NCI-H1436 treated with DMSO at 0.1 percent for 48 hours (cell line): ENCODE measurements around the gene FHIT.

Experiments used
- DNase-seq: peaks from one replicate; lab custom pipeline; 2025; lab: John Stamatoyannopoulos, UW

The FHIT gene

DNA sequence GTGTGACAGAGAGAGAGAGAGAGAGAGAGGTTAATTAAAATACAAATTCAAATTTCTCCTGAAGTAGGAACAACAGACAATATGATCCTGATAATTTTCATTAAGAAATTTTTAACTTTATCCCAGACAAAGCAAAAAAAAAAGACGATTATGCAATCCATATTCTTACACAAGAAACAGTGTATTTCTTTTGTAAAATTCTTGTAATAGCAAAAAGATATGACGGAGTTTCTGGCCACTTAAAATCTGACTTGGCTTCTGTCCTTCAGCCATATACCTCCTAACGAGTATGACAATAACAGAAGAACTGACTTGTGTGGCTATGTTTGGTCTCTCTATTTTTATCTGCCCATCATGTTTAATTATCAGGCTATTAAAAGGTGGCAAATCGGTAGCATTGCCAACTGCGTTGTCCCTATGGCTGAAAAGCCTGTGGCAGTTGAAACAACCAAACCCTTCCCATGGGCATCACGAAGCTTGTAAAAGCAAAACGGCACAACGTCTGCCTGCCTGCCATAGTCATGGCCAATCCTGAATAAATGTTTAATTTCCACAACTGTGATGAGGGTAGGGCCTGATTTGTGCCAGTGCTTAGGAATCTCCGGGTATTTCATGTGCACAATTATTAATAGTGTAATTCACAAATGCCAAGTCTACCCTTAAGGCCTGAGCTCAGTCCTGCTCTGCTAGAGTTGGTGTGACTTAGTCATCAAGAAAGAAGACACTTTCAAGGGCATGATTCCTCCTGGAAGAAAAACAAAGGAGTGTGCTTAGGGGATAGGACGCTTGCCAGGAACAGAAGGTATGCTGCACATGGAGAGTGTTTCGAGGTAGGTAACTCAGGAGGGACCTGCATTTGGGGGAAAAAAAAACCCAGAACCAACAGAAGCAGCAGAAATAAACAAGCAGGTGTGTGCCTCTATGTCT lies 1090.2 kb downstream of the FHIT start:
- DNase-seq, result no peak

DNA sequence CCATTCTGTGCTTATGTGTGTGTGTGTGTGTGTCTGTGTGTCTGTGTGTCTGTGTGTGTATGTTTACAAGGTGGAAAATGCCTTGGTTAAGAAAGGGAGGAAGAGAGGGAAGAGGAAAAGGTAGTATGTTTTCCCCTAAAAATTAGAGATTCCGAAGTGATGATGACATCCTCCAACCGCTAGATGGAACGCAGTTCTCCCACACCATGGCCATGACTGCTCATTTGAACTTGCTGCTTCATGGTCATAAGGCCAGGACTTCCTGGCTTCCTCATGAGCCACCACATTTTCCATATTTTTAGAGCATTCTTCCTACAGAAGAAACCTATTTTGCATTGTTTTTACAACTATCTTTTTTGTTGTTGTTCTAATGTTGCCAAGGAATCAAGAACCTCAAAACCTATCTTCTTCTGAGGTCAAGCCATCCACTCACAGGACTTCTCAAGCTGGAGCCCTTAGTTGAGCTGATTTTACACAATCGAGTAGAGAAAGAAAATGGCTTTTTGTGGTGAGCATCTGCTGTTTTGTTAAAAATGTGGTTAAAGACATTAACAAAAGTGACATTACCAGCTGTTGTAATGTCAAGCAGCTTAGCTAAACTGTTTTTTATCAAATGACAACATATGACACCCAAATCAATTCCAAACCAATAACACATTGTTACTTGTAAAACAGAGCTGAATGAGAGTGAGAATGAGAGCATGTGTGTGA lies 1091.0 kb downstream of the FHIT start:
- no peak for DNase-seq

- DNase-seq, result no peak
These were observed 1093.2 kb downstream of the FHIT start for GRCh38 chr3:60158035-60158434.

DNA sequence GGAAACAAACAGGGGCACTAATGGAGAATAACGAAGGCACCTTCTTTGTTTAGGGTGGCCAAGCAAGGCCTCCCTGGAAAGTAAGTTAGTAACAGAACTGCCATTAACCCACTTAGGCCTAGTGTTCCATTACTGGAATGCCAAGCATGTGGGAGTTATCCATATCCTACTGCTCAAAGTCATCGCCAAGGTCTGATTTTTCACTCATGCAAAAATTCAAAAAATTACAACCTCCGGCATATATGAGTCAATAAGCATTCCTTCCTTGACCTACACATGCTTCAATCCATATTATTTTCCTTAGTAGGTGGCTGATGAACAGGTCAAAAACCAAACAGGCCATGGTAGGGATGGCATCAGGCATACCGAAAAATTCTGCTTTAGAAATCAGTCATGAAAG lies 1097.2 kb downstream of the FHIT start:
- DNase-seq, result no peak

DNA sequence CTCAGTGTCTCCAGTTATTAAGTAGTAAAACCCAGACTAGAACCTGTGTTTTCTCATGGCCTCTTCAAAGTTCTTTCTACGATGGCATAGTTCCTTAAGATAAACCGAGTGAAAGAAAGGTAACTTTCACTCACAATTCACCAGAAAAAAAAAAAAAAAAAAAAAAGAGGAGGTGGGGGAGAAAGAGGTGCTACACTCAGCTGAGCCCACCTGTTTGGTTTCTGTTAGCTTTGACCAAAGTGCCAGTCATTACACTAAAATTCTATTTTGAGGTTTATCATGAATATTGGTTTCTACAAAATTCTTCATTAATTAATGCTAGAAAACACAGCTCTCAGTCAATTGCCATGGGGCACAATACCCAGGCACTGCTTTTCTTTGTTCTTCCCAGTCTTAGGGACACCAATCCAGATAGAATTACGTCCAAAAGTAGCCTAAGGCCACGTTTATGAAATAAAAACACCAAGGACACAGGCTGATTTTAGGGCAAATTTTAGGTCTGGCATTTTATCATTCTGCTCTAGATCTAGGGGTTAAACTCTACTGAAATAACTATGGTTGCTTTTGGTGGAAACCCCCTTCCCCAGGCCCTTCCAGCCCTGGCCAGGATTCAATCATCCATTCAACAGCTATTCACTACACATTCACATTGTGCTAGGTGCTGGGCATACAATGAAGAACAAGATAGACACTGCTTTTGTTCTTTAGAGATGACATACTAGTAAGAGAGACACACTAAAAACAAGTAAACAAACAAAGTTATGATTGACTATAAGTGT lies 1097.8 kb downstream of the FHIT start:
- DNase-seq, result no peak

DNA sequence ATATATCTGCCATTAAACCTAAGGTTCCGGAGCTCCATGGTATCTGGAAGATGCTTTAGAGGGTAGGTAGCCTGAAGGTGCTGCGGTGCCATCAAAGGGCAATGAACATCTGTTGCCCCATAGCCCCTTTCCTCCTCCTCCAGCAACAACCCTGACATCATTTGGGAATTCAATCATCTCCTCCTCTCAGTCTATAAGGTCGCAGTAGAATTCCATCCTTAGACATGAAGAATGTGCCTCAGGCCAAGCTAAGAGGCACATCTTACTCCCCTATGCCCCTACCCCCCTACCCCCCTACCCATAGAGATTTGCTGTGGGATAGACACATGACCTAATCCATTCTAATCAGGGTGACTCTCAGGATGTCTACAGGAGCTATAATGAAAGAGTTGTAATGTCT lies 1101.8 kb downstream of the FHIT start:
- no peak for DNase-seq

DNA sequence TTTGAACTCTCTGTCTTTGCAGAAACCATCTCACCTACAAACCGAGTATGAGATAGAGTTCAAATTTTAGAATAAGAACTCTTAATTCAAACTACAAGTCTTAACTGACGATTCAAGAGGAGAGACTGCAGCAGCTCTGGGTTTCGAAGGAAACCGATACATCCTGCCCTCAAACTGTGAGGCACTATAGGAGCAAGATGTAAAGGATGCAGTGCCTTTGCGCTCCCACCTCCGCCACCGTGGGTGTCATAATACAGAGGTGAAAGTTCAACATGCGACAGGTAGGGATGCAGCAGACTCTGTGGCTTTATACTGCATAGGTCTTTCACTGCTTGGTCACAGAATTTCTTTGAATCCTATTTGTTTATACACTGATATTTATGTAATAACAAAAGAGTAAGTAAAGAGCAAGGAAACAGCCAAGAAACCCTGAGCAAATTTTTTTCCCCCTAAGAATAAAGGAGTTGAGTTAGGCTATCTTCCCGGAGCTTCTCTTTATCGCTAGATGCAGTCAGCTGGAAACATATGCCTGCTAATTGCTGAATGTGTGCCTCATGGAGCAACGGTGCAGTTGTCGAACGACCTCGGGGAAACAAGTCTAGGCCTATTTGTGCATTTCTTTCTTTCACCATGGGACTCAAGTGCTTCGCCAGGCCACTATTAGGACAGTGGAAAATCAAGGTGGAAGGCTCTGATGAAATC lies 1103.9 kb downstream of the FHIT start:
- no peak for DNase-seq

DNA sequence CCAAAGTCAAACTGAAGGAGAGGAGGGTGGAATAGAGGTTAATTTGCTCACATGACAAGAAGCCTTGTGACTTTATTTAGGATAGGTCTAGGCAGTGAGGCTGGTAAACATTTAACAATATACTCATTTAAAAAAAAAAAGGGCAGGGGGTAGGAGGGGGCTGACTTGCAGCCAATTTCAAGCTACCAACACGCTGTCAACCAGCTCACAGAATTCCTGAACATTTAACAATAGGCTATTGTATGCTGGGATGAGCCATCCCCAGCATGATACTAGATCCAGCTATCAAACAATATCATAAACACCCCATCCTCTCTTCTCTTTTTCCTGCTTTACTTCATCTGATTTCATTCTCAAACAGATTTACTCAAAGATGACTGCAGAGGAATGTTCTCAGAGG lies 1105.1 kb downstream of the FHIT start:
- no peak for DNase-seq

DNA sequence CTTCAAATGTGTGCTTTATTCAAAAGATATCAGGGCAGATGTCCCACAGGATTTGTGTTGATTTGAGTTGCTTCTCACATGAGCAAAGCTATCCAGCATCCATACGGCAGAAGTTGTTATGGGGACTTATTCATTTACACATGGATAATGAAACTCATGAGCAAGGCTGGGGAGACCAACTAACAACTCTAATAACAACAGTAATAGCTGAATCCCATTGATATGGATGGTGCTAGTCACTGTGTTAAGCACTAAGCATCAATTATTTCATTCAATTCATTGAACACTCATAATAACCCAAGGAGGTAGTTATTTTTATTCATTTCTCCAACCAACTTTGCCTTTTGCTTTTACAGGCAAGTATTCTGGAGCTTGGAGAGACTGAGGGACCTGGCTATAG lies 1107.2 kb downstream of the FHIT start:
- no peak for DNase-seq

DNA sequence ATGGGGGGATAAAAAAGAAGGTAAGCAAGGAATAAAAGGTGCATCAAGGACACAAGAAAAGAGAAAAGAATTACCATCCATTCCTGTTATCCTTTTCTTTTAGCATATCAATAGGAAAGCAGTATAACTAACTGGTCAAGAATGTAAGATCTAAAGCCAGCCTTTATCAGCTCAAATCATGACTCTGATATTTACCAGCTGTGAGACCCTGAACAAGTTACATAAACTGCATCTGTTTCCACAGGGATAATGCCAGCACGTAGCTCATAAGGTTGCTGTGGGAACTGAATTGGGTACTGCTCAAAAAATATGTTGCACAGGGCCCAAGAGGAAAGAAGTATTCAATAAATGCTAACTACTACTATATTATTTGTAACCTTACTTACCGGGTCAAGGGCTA lies 1109.2 kb downstream of the FHIT start:
- no peak for DNase-seq

DNA sequence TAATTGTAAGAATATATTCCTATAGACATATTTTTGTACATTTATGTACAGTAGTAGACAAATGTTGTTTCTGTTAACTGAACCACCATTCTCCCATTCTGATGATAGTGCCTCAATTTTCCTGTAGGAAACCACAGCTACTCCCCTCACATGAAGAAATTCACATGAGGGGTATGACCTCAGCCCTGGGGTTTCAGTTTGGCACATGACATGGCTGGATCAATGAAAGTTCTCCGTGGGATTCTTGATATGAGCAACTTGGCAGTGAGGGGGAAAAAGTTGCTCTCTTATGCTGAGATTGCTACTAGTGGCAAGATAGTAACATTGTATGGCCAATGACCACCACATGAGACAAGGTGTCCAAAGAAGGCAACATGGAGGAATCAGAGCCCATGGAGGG lies 1111.1 kb downstream of the FHIT start:
- no peak for DNase-seq

DNA sequence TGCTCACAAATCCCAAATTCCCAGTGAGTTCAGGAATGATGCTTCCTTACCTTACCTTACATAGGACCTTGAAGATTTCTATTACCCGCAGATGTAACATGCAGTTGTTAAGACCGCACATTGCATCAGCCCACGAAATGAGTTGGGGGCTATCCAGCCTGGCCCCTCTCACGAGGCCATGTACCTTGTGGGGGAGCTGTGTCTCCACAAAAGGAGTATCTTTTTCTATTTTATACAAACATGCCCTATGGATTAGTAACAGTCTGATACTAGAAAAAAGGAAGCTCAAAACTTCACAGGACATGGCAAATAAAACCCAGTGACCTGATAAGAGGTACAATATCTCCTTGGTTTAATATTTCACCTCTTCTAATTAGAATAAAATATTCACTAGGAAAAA lies 1114.7 kb downstream of the FHIT start:
- DNase-seq, result no peak

DNA sequence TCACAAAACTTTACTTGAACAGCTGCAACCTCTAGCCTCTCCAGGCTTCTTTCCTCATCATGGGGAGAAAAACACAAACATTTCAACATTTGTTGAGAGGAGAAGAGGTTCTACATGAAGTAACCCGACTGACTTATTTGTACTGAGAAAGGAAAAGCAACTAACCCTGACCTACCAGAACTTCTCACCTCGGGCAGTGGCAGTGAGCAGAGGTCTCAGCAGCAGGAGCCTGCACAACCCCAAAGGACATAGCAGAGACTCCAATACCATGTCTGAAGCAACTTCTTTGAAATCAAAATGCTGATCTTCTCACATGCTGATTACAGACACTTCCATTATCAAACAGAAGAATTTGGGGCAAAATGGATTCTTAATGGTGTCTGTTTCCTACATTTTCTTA lies 1115.8 kb downstream of the FHIT start:
- no peak for DNase-seq

DNA sequence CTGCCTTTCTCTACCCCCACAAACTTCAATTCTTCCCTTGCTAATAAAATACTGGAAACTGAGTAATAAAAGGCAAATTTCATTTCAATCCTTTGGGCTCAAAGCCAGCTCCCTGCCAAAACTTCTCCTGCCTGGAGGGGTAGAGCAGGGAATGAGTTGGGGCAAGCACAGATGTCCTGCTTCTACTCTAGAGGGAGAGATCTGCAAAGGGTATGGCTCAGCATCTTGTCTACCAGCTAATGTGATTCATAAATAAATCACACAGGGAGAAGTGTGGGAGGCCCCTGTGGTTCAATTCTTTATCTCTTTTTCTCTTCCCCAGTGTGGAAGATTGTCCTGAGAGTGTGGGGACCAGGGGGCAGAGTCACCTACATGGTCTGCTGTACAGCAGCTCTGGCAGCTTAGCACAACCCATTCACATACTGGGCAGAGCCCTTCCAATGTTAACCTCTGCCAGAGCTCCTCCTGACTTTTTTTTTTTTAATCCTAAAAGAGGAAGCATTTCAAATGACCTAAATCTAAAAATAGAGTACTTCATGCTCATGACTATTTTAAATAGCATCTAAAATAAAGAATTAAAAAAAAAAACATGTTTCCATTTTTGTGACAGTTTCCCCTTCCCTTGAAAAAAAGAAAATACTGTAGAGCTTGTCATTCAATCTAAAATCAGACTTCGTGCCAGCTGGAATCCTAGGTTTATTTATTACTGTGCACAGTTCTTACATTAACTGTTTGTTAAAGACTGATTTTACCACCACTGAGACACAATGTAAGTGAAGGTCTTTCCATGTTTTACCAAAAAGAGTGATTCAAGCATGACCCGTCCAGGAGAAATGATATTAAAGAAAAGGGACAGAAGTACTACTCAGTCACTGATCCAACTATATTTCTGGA lies 1117.7 kb downstream of the FHIT start:
- no peak for DNase-seq

- DNase-seq, result no peak
These were observed 1119.6 kb downstream of the FHIT start for GRCh38 chr3:60131618-60132017.

- no peak for DNase-seq
These were observed 1124.5 kb downstream of the FHIT start for GRCh38 chr3:60126511-60127304.

DNA sequence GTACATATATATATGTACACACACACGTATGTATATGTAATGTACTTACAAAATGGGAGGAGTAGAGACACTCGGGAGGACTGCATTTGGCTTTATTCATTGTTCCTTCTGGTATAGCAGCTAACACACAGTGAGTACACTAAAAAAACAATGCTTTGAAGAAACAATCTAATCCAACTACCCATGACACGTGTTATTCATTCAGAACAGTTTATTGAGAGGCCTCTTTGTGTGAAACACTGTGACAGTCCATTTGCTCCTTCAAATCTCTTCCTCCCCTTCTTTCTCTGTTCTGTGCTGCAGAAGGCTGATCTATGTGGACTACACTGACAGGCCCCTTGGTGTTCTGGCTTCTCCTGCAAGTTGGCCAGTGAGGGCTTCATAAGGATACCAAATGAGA lies 1125.6 kb downstream of the FHIT start:
- DNase-seq, result no peak

DNA sequence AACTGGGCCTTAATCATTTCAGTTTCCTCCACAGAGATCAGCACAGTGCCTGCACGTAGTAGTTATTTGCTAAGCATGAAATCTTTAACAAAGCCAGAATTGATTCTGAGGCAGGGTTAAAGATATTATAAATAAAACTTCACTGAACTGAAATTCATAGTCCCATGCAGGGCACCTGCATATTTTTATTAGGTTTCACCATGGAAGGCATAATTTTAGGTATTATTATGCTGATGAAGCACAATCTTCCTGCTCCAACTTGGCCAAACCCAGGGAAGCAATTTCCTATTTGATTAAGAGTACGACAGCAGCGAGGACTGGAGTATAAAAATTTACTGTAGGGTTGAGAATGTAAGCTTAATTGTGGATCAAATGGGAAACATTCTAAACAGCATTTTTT lies 1131.0 kb downstream of the FHIT start:
- no peak for DNase-seq

DNA sequence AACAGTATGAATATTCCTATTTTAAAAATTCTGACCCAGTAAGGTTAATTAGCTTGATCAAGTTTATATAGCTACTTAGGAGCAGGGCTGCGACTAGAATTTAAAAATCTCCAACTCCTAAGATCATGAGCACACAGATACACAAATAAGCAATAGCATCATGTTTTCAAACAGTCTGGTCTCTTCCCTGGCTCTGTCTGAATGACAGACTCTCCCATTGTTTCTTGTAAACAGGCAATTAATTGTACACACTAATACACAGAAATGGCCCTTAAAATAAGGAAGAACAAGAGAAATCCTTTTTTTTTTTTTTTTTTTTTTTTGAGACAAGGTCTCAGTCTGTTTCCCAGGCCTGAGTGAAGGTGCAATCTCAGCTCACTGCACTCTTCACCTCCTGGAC lies 1137.1 kb downstream of the FHIT start:
- DNase-seq, result no peak

- DNase-seq, result no peak
These were observed 1144.0 kb downstream of the FHIT start for GRCh38 chr3:60107275-60107674.
